Stimulated activated CD8-positive, alpha-beta memory T cell treated with anti-CD3 and anti-CD28 coated beads, Interleukin-4, amount 100 ng/mL, for 48 hours (primary cell): ENCODE measurements around the gene SNRNP48.

Experiments
- DNase-seq: peaks from one replicate; pipeline ENCODE4 v3.0.0-alpha.2; 2020

SNRNP48 gene

GRCh38 chr6:7604003-7604402 is 14.0 kb downstream of the SNRNP48 start:
- DNase-seq = no peak

GRCh38 chr6:7604506-7604905 is 14.5 kb downstream of the SNRNP48 start:
- DNase-seq = no peak

- peak; percentile 42 for DNase-seq
These were observed 25.8 kb downstream of the SNRNP48 start for GRCh38 chr6:7615611-7616383.

GRCh38 chr6:7617801-7618764 is 28.1 kb downstream of the SNRNP48 start:
- DNase-seq = no peak

GRCh38 chr6:7621761-7622160 is 31.8 kb downstream of the SNRNP48 start:
- no peak for DNase-seq

- no peak for DNase-seq
These were observed 35.1 kb downstream of the SNRNP48 start for GRCh38 chr6:7624796-7625710.

- no peak for DNase-seq
These were observed 38.5 kb downstream of the SNRNP48 start for GRCh38 chr6:7628479-7628878.

- DNase-seq = no peak
These were observed 38.9 kb downstream of the SNRNP48 start for GRCh38 chr6:7628909-7629308.

- DNase-seq = no peak
These were observed 39.3 kb downstream of the SNRNP48 start for GRCh38 chr6:7629321-7629720.

- DNase-seq = no peak
These were observed 40.8 kb downstream of the SNRNP48 start for GRCh38 chr6:7630792-7631191.

GRCh38 chr6:7631466-7631865 is 41.5 kb downstream of the SNRNP48 start:
- no peak for DNase-seq

- DNase-seq = no peak
These were observed 42.7 kb downstream of the SNRNP48 start for GRCh38 chr6:7632501-7633290.

GRCh38 chr6:7633361-7633760 is 43.4 kb downstream of the SNRNP48 start:
- DNase-seq = no peak

- no peak for DNase-seq
These were observed 46.2 kb downstream of the SNRNP48 start for GRCh38 chr6:7636151-7636550.

- DNase-seq = no peak
These were observed 47.5 kb downstream of the SNRNP48 start for GRCh38 chr6:7637533-7637932.

- no peak for DNase-seq
These were observed 49.4 kb downstream of the SNRNP48 start for GRCh38 chr6:7639427-7639826.

- DNase-seq = no peak
These were observed 50.0 kb downstream of the SNRNP48 start for GRCh38 chr6:7640016-7640415.

- DNase-seq = no peak
These were observed 50.9 kb downstream of the SNRNP48 start for GRCh38 chr6:7640607-7641577.

GRCh38 chr6:7642791-7643190 is 52.8 kb downstream of the SNRNP48 start:
- no peak for DNase-seq

GRCh38 chr6:7644417-7644816 is 54.4 kb downstream of the SNRNP48 start:
- DNase-seq = no peak

GRCh38 chr6:7646394-7646793 is 56.4 kb downstream of the SNRNP48 start:
- DNase-seq = no peak
